Measurements from ENCODE around the gene ATF6.

Gene ATF6

DNA sequence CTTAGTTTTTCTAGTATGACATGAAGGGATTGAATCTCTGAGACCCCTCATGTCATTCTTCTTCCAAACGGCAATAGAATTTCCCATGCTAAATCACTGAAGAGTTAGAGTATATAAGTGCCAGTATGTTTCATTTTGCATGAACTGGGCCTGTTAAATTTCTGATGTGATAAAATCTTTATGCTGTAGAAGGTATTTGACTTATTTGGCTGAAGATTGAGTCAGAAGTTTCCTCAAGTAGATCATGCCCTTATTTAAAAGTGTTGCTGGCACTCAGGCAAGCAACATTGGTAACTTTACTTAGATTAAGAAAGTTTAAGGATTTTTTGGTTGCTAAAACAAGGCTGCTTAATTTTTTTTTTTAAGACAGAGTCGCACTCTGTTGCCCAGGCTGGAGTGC, 13.3 kb downstream of the ATF6 start:
- no peak for DNase-seq
- Histone ChIP-seq H3K4me1 (ENCODE audit: low read length) (peaks cover 62% of the 10 kb centered on the region), H3K27me3 (replicated peaks; ENCODE audit: insufficient read depth, low read length) (no peaks in the 10 kb centered on the region), H3K4me2 (ENCODE audit: low read depth, low read length) (no peak overlapping the region), H3K27ac (ENCODE audit: low read length) (no peak overlapping the region), H3K4me3 (ENCODE audit: low read length) (no peak overlapping the region), H3F3A (ENCODE audit: insufficient read depth, low read length) (peaks cover 24% of the 10 kb centered on the region), H3K36me3 (replicated peaks; ENCODE audit: insufficient read depth, low read length) (no peaks in the 10 kb centered on the region), H3K9me3 (replicated peaks; ENCODE audit: insufficient read depth, low read length) (no peaks in the 10 kb centered on the region), H3K9me2 (replicated peaks; ENCODE audit: insufficient read depth, low read length) (no peaks in the 10 kb centered on the region), H3K9ac (ENCODE audit: low read length) (no peak overlapping the region), H3K79me2 (ENCODE audit: low read length) (peaks cover 86% of the 10 kb centered on the region), H2AFZ (ENCODE audit: low read length) (no peak overlapping the region), H4K20me1 (ENCODE audit: insufficient read depth, low read length) (no peaks in the 10 kb centered on the region)
- TF ChIP-seq, protein P1, sequence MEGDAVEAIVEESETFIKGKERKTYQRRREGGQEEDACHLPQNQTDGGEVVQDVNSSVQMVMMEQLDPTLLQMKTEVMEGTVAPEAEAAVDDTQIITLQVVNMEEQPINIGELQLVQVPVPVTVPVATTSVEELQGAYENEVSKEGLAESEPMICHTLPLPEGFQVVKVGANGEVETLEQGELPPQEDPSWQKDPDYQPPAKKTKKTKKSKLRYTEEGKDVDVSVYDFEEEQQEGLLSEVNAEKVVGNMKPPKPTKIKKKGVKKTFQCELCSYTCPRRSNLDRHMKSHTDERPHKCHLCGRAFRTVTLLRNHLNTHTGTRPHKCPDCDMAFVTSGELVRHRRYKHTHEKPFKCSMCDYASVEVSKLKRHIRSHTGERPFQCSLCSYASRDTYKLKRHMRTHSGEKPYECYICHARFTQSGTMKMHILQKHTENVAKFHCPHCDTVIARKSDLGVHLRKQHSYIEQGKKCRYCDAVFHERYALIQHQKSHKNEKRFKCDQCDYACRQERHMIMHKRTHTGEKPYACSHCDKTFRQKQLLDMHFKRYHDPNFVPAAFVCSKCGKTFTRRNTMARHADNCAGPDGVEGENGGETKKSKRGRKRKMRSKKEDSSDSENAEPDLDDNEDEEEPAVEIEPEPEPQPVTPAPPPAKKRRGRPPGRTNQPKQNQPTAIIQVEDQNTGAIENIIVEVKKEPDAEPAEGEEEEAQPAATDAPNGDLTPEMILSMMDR (IDR thresholded peaks at IDR 0.05; ENCODE audit: low read length) = no peak
- TF ChIP-seq EZH2phosphoT487 (IDR thresholded peaks at IDR 0.05; ENCODE audit: low read length) (no peak), EZH2 (optimal IDR thresholded peaks at IDR 0.05; ENCODE audit: low read depth, low read length) (no peak)

DNA sequence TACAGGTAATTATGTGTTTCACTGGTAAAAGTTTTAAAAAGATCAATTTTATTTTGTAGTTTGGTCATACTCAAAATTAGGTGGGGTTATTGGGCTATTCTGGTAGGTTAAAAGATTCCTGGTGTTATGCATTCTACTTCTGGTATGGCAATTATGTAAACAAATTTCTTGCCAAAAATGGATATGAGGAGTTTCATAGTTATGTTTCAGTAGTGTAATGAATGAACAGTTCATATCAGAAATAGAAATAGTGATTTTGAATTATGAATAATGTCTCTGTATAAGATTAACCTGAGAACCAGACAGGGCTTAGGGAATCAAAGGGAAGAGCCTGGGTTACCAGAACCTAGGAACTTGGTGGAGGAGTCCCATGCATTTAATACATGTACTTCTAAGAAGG, 15.9 kb downstream of the ATF6 start:
- Histone ChIP-seq H3K27me3 (replicated peaks; ENCODE audit: insufficient read depth, low read length) (no peaks in the 10 kb centered on the region), H3K9me3 (replicated peaks; ENCODE audit: insufficient read depth, low read length) (no peaks in the 10 kb centered on the region), H2AFZ (ENCODE audit: low read length) (no peak overlapping the region), H3K4me3 (ENCODE audit: low read length) (no peak overlapping the region), H3K79me2 (ENCODE audit: low read length) (peaks cover 73% of the 10 kb centered on the region), H3K27ac (ENCODE audit: low read length) (no peak overlapping the region; the same call in 1 of the 2 replicates), H4K20me1 (ENCODE audit: insufficient read depth, low read length) (no peaks in the 10 kb centered on the region), H3K4me1 (ENCODE audit: low read length) (peaks cover 43% of the 10 kb centered on the region), H3K36me3 (replicated peaks; ENCODE audit: insufficient read depth, low read length) (peaks cover 18% of the 10 kb centered on the region; the same call in 1 of the 2 replicates), H3K9me2 (replicated peaks; ENCODE audit: insufficient read depth, low read length) (no peaks in the 10 kb centered on the region), H3F3A (ENCODE audit: insufficient read depth, low read length) (peaks cover 12% of the 10 kb centered on the region), H3K4me2 (ENCODE audit: low read depth, low read length) (peak overlapping the region; percentile 32), H3K9ac (ENCODE audit: low read length) (no peak overlapping the region)
- no peak for DNase-seq
- TF ChIP-seq EZH2phosphoT487 (IDR thresholded peaks at IDR 0.05; ENCODE audit: low read length) (no peak), EZH2 (optimal IDR thresholded peaks at IDR 0.05; ENCODE audit: low read depth, low read length) (no peak)
- TF ChIP-seq, protein P1 (IDR thresholded peaks at IDR 0.05; ENCODE audit: low read length) = no peak

DNA sequence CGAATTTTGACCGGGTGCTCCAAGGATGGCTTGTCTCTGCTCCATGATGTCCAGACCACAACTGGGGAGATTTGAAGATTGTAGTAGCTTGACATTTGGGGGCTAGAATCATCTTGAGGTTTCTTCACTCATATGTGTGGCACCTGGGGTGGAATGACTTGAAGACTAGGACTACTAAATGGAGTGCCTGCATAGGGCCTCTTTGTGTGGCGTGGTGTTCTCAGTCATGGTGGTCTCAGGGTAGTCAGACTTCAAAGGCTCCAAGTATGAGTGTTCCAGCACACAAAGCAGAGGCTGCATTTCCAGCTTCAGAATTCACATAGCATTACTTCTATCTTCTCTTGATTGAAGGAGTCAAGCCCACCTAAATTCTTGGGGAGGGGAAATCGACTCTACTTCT, 16.8 kb downstream of the ATF6 start:
- DNase-seq = no peak
- no peak overlapping the region for H2AFZ ChIP-seq (ENCODE audit: low read length)
- no peaks in the 10 kb centered on the region for H3K27me3 ChIP-seq (replicated peaks; ENCODE audit: insufficient read depth, low read length)
- peaks cover 23% of the 10 kb centered on the region; the same call in 1 of the 2 replicates for H3K36me3 ChIP-seq (replicated peaks; ENCODE audit: insufficient read depth, low read length)
- peaks cover 73% of the 10 kb centered on the region for H3K79me2 ChIP-seq (ENCODE audit: low read length)
- no peak overlapping the region for H3K4me2 ChIP-seq (ENCODE audit: low read depth, low read length)
- H3K9ac ChIP-seq (ENCODE audit: low read length) = no peak overlapping the region
- H4K20me1 ChIP-seq (ENCODE audit: insufficient read depth, low read length) = no peaks in the 10 kb centered on the region
- no peak overlapping the region for H3K4me3 ChIP-seq (ENCODE audit: low read length)
- TF ChIP-seq EZH2 (optimal IDR thresholded peaks at IDR 0.05; ENCODE audit: low read depth, low read length) (no peak), EZH2phosphoT487 (IDR thresholded peaks at IDR 0.05; ENCODE audit: low read length) (no peak)
- TF ChIP-seq, protein P1 (IDR thresholded peaks at IDR 0.05; ENCODE audit: low read length) = no peak
- H3K4me1 ChIP-seq (ENCODE audit: low read length) = peaks cover 34% of the 10 kb centered on the region
- H3K9me2 ChIP-seq (replicated peaks; ENCODE audit: insufficient read depth, low read length) = no peaks in the 10 kb centered on the region
- H3F3A ChIP-seq (ENCODE audit: insufficient read depth, low read length) = peaks cover 4% of the 10 kb centered on the region
- H3K9me3 ChIP-seq (replicated peaks; ENCODE audit: insufficient read depth, low read length) = no peaks in the 10 kb centered on the region
- H3K27ac ChIP-seq (ENCODE audit: low read length) = no peak overlapping the region

All from MM.1S (cell line).